Loucy (cell line): ENCODE data around the gene CTBP2.

Experiments used
- H2AFZ ChIP-seq: fragments of 200-600 bp; sonication (generic); 2 replicates; pipeline ENCODE4 v1.6.0; 2016; ENCODE audit warnings: antibody characterized with exemption, mild to moderate bottlenecking, low read length, moderate library complexity
- H3F3A ChIP-seq: fragments of 200-600 bp; 2 replicates; pipeline ENCODE4 v1.6.0; 2016; ENCODE audit warnings: antibody characterized with exemption, low read depth, mild to moderate bottlenecking
- H3K27me3 ChIP-seq: fragments of 200-600 bp; sonication (generic); 2 replicates; pipeline ENCODE4 v1.6.1; 2014; ENCODE audit warnings: low read length, mild to moderate bottlenecking; ENCODE audit not compliant: insufficient read depth, poor library complexity, severe bottlenecking
- H3K36me3 ChIP-seq: fragments of 200-600 bp; sonication (generic); 2 replicates; pipeline ENCODE4 v1.6.1; 2016; ENCODE audit warnings: low read length; ENCODE audit not compliant: insufficient read depth
- H3K4me1 ChIP-seq: fragments of 200-600 bp; sonication (generic); 2 replicates; pipeline ENCODE4 v1.5.1; 2014; ENCODE audit warnings: low read length, mild to moderate bottlenecking; ENCODE audit not compliant: insufficient read depth, poor library complexity, severe bottlenecking
- H3K4me2 ChIP-seq: fragments of 200-600 bp; sonication (generic); 2 replicates; pipeline ENCODE4 v1.6.0; 2014; ENCODE audit warnings: antibody characterized with exemption, low read length, low read depth, mild to moderate bottlenecking; ENCODE audit not compliant: poor library complexity, severe bottlenecking
- H3K4me3 ChIP-seq: fragments of 200-600 bp; sonication (generic); 2 replicates; pipeline ENCODE4 v1.5.1; 2014; ENCODE audit warnings: low read length, mild to moderate bottlenecking, mixed read lengths; ENCODE audit not compliant: poor library complexity, severe bottlenecking
- H3K79me2 ChIP-seq: fragments of 200-600 bp; sonication (generic); 2 replicates; pipeline ENCODE4 v1.6.1; 2014; ENCODE audit warnings: low read length; ENCODE audit not compliant: insufficient read depth
- H3K9ac ChIP-seq: fragments of 200-600 bp; sonication (generic); 2 replicates; pipeline ENCODE4 v1.6.0; 2014; ENCODE audit warnings: mild to moderate bottlenecking, low read depth, low read length, moderate library complexity; ENCODE audit not compliant: poor library complexity, severe bottlenecking
- H3K9me2 ChIP-seq: fragments of 200-600 bp; sonication (generic); replicated peaks from 2 replicates; pipeline ENCODE4 v1.6.1; 2016; ENCODE audit warnings: low read depth, low read length, mixed read lengths
- H3K9me3 ChIP-seq: fragments of 200-600 bp; sonication (generic); 2 replicates; pipeline ENCODE4 v1.6.1; 2014; ENCODE audit warnings: mild to moderate bottlenecking, antibody characterized with exemption, low read length, low read depth; ENCODE audit not compliant: insufficient read depth
- H4K20me1 ChIP-seq: fragments of 200-600 bp; sonication (generic); 2 replicates; pipeline ENCODE4 v1.6.0; 2014; ENCODE audit warnings: antibody characterized with exemption, low read length, mild to moderate bottlenecking; ENCODE audit not compliant: insufficient read depth, poor library complexity, severe bottlenecking
- CTCF ChIP-seq: fragments of 200-600 bp; sonication (generic); conservative IDR thresholded peaks from 2 replicates; pipeline ENCODE4 v1.5.1; 2014; ENCODE audit warnings: mild to moderate bottlenecking, antibody characterized with exemption, low read length
- EZH2phosphoT487 ChIP-seq: fragments of 200-600 bp; IDR thresholded peaks from 2 replicates; pipeline ENCODE4 v1.6.1; 2018; ENCODE audit warnings: antibody characterized with exemption, mild to moderate bottlenecking, moderate library complexity, borderline replicate concordance

CTBP2 gene

GRCh38 chr10:124974131-124974530 lies 186.2 kb downstream of the CTBP2 start:
- Histone ChIP-seq H3K36me3 (peaks cover 55% of the 10 kb centered on the region), H3K9me3 (no peaks in the 10 kb centered on the region), H3K27me3 (no peaks in the 10 kb centered on the region), H3F3A (no peaks in the 10 kb centered on the region), H4K20me1 (peaks cover 8% of the 10 kb centered on the region), H3K4me1 (no peaks in the 10 kb centered on the region), H3K4me3 (no peak overlapping the region), H3K9me2 (no peaks in the 10 kb centered on the region), H3K9ac (no peak overlapping the region), H3K79me2 (peaks cover 11% of the 10 kb centered on the region; the same call in 1 of the 2 replicates), H3K4me2 (no peak overlapping the region), H2AFZ (no peak overlapping the region)
- TF ChIP-seq EZH2phosphoT487 (no peak), CTCF (no peak)

- TF ChIP-seq CTCF, result no peak
- no peak for TF ChIP-seq EZH2phosphoT487
- peaks cover 8% of the 10 kb centered on the region for H4K20me1 ChIP-seq
- H3K4me1 ChIP-seq, result no peaks in the 10 kb centered on the region
- peaks cover 10% of the 10 kb centered on the region; the same call in 1 of the 2 replicates for H3K79me2 ChIP-seq
- peaks cover 58% of the 10 kb centered on the region for H3K36me3 ChIP-seq
- H2AFZ ChIP-seq, result no peak overlapping the region
- no peaks in the 10 kb centered on the region for H3K9me3 ChIP-seq
- H3K4me3 ChIP-seq, result no peak overlapping the region
- H3K9me2 ChIP-seq, result no peaks in the 10 kb centered on the region
- no peaks in the 10 kb centered on the region for H3K27me3 ChIP-seq
- H3K9ac ChIP-seq, result no peak overlapping the region
- H3F3A ChIP-seq, result no peaks in the 10 kb centered on the region
- no peak overlapping the region for H3K4me2 ChIP-seq
Measured at GRCh38 chr10:124972637-124973036, 187.7 kb downstream of the CTBP2 start.

GRCh38 chr10:124971276-124971675 lies 189.1 kb downstream of the CTBP2 start:
- no peaks in the 10 kb centered on the region for H3K4me1 ChIP-seq
- TF ChIP-seq EZH2phosphoT487 (no peak), CTCF (no peak)
- H3K79me2 ChIP-seq, result peaks cover 24% of the 10 kb centered on the region; the same call in 1 of the 2 replicates
- no peaks in the 10 kb centered on the region for H3K27me3 ChIP-seq
- peaks cover 71% of the 10 kb centered on the region for H3K36me3 ChIP-seq
- H4K20me1 ChIP-seq, result peaks cover 15% of the 10 kb centered on the region
- H3K4me3 ChIP-seq, result no peak overlapping the region
- no peaks in the 10 kb centered on the region for H3F3A ChIP-seq
- H3K9ac ChIP-seq, result no peak overlapping the region
- H3K9me2 ChIP-seq, result no peaks in the 10 kb centered on the region
- H2AFZ ChIP-seq, result no peak overlapping the region
- no peak overlapping the region for H3K4me2 ChIP-seq
- no peaks in the 10 kb centered on the region for H3K9me3 ChIP-seq
